GM18526 (cell line): Measurements from ENCODE around the gene CDYL2.

Experiments used
- POLR2A ChIP-seq: IDR thresholded peaks from 3 replicates; pipeline ENCODE4 v1.6.1; 2011; ENCODE audit not compliant: insufficient read length; ENCODE audit errors: extremely low read depth

Gene CDYL2

GRCh38 chr16:80618862-80619648, 185.3 kb downstream of the CDYL2 start:
- TF ChIP-seq POLR2A: no peak

GRCh38 chr16:80616362-80616761, 188.0 kb downstream of the CDYL2 start:
- TF ChIP-seq POLR2A: no peak

- TF ChIP-seq POLR2A: no peak
Observed at GRCh38 chr16:80615735-80616134, 188.7 kb downstream of the CDYL2 start.

GRCh38 chr16:80614908-80615671, 189.3 kb downstream of the CDYL2 start:
- TF ChIP-seq POLR2A: no peak

DNA sequence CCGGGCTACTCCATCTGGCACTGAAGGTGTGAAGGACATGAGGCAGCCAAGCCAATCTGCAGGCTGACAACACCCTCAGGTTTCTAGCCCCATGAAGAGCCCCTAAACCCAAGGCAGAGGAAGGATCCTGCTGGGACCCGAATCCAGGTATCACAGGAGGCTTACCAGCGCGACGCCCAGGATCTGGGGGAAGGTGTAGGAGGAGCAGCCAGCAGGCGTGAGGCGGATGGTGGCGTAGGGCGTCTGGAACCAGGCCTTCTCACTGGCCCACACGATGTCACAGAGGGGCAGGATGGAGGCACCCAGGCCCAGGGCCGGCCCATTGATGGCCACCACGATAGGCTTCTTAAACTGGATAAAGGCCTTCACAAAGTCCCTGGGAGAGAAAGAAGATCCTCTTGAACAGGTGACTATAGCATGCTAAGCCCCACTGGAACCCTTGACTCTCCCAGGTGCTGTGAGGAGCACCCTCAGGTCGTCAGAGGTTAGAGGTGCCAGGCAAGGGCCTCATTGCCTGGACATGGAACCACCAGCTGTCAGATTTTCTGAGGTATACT, 191.9 kb downstream of the CDYL2 start:
- no peak for TF ChIP-seq POLR2A

DNA sequence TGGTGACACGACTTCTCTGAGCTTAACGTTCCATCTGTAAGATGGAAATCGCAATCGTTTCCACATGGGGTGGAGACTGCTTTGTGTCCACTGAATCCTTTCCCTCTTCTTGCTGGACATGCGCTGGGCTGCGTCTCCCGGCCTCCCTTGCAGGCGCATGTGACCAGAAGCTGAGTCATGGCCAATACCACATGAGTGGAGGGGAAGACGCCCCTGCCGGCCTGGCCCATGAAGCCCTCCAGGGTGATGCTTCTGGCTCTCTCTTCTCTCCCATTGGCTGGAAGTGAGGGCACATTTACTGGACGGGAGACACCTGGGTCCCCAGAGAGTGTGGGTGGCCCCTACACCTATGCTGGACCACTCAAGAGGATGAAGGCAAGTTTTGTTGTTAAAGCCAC, 192.5 kb downstream of the CDYL2 start:
- TF ChIP-seq POLR2A: no peak

- TF ChIP-seq POLR2A: no peak
Observed at GRCh38 chr16:80611171-80611929, 193.0 kb downstream of the CDYL2 start.

DNA sequence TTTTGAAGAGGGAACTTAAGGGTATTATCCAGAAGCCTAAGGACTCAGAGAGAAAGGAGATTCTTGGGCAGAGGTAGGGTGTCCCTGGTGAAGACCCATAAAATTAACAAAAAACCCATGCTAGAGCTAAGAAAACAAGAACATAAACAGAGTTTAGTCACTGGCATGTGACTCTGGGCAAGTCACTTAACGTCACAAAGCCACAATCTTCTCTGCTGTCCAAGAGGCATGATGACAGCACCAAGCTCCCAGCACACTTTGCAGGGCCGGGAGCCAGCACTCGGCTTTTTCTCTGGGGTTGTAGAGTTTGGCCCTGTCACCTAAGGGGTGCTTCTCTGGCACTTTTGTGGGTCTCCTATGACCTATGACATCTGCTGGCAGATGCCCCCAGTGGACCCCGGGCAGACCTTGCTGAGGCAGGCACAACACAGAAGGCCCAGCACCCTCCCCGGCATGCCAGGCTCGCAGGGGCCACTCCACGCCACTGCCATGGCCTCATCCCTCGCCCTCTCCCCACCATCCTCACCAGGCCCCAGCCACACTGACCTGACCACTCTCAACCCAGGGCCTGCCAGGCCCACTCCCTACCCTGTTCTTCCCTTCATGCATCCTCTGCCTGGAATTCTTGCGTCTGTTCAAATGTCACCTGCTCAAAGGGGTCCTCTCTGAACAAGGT, 193.8 kb downstream of the CDYL2 start:
- TF ChIP-seq POLR2A: no peak

- TF ChIP-seq POLR2A: no peak
Observed at GRCh38 chr16:80608946-80609345, 195.5 kb downstream of the CDYL2 start.

DNA sequence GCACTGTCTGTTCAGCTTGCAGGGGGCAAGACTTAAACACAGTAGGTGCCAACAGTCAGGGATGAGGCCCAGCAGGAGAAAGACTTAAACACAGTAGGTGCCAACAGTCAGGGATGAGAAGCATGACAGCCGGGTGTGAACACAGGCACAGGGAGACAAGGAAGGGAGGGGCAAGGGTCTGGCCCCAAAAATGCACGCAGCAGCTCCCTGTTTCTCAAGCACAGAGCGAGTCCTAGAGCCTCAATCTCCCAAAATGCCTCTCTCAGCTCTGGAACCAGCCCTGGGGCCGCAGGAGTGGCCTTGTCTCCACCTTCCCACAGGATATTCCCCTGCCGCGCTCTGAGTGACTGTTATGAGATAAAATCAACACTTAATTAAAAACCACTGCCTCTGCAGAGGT, 197.2 kb downstream of the CDYL2 start:
- TF ChIP-seq POLR2A: no peak

DNA sequence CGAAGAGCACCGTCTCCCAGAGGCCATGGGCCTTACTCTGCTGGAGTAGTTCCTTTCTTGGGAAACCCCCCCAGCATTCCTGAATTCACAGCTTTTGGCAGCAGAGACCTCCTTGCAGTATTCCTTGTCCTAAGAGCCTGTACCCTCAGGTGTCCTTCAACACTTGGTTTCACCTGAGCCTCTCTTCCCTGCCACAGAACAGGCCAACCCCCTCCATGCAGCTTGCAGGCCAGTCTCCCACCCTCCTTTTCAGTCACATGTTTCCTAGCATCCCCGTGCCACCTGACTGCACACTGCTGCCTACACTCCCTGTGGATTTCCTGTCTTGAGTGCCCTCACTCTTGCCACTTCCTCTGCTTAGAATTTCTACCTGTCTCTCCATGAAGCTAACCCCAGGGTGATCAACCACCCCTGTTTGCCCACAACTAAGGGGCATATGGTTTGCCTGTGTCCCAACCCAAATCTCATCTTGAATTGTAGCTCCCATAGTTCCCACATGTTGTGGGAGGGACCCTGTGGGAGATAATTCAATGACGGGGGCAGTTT, 198.1 kb downstream of the CDYL2 start:
- TF ChIP-seq POLR2A: no peak

DNA sequence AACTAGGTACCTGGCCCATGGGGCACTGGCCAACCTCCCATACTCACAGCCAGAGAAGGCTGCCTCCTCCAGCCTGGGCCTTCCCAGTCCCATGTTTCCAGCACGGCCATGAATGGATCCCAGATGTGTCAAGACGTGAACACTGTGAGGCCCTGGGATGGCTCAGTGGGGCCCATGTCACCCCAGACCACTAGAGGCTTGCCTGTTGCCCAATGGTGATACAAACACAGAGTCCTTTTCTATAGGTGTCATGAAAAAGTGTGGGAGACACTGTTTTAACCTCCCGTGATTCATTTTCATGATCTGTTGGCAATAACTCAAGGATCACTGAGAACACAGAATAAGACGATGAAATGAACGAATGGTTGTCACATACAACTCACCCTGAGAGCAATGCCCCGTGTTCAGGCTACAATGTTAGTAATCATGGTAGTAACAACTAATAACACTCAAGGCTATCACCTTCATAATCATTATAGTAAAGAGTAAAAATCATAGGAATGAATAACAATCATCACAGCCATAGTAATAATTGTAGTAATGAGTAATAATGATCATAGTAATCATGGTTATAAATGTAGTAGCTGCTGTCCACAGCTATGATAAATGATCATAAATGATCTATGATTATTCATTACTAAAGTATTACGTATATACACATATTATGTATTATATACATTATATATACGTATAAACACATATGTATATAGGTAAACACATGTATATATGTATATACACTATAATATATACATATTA, 199.6 kb downstream of the CDYL2 start:
- TF ChIP-seq POLR2A: no peak

DNA sequence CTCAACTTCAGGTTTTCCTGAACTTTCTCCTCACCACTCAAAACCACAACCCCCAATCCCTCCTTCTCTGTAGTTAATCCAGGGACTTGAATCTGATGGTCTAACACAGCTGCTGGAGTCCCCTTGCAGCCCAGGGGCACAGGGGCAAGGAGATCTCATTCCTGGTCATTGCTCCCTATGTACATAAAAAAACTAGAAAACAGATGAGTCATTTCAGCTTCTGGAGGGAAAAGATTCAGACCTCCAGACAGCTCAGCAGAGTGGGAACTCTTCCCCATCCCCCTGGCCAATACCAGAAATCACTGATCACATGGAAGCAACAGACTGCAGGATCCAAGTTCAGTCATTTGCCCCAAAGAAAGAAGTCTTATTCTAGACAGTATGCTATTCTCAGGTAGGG, 201.5 kb downstream of the CDYL2 start:
- TF ChIP-seq POLR2A: no peak

GRCh38 chr16:80601182-80601581, 203.2 kb downstream of the CDYL2 start:
- TF ChIP-seq POLR2A: no peak

GRCh38 chr16:80599466-80599865, 204.9 kb downstream of the CDYL2 start:
- TF ChIP-seq POLR2A: no peak
